Stomach (tissue), 4 donors: Measurements from ENCODE around the gene P4HB.

Experiments used
- POLR2AphosphoS5 ChIP-seq, 3 donors: sonication (generic); formaldehyde crosslinking; IDR thresholded peaks; one replicate each; pipeline ENCODE4 v1.6.1; 2016; ENCODE audit warnings: antibody characterized with exemption in 3 of 3
- TF ChIP-seq, protein P1 (sequence below), 7 experiments: fragments of 450-650 bp in 4 of 7; fragments of 200-600 bp in 3 of 7; sonication (generic) in 3 of 7; IDR thresholded peaks; one replicate each; pipeline ENCODE4 v1.5.1; 2016 to 2019; ENCODE audit warnings: antibody characterized with exemption in 7 of 7, control low read depth in 2 of 7, mild to moderate bottlenecking in 1 of 7

DNA sequence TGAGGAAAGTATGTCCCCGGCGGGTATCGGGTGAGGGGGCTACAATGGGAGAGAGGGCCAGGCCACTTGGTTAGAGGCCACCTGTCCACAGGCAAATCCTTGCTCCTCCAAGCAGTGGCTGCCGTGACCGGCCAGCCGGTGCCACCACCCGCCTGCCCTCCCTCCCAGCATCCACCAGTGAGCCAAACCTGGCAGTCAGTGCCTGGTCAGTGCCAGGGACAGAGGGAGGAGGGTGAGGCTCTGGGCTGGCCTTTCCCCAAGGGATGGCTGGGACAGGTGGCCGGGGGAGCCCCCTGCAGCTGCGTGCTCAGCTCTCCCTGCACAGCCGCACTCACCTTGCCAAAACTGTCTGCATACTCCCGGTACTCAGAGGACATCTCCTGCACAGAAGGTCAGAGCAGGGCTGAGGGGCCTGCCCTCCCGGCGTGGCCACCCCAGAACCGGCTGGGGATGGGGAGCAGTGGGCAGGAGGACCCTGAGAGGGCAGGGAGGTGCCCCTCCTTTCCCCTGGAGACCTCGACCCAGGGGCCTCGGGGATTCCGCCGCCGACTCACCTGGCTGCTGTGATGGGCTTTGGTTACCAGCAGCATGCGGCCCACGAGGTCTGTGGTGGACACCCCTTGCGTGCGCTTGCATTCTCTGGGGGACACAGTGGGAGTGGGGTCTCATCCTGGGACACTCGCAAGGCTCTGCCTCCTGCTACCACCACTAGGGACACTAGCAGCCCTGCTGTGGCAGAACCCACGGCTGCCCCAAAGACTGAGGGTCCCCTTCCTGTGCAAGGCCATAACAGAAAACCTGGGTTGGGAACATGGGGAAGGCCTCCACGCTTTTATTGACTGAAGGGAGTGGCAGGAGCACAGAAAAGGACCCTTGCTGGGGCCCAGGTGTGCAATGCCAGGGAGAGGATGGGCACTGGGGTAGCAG, 47.1 kb upstream of the P4HB start:
- no peak for TF ChIP-seq POLR2AphosphoS5 (IDR thresholded peaks at IDR 0.05)
- TF ChIP-seq, protein P1, sequence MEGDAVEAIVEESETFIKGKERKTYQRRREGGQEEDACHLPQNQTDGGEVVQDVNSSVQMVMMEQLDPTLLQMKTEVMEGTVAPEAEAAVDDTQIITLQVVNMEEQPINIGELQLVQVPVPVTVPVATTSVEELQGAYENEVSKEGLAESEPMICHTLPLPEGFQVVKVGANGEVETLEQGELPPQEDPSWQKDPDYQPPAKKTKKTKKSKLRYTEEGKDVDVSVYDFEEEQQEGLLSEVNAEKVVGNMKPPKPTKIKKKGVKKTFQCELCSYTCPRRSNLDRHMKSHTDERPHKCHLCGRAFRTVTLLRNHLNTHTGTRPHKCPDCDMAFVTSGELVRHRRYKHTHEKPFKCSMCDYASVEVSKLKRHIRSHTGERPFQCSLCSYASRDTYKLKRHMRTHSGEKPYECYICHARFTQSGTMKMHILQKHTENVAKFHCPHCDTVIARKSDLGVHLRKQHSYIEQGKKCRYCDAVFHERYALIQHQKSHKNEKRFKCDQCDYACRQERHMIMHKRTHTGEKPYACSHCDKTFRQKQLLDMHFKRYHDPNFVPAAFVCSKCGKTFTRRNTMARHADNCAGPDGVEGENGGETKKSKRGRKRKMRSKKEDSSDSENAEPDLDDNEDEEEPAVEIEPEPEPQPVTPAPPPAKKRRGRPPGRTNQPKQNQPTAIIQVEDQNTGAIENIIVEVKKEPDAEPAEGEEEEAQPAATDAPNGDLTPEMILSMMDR (IDR thresholded peaks at IDR 0.05), result no peak
